Measurements from ENCODE around the gene OPCML. TPM values are rescaled to one million over a fixed set of nuclear protein-coding genes. Genes with fewer than 3 reads are reported as not detected.

OPCML gene
- total RNA-seq, 1 donor from 2014 or later: 0.61 TPM

- H3K27ac Mint-ChIP-seq (ENCODE audit: unreplicated experiment): no peak overlapping the region
- H3K4me1 Mint-ChIP-seq (ENCODE audit: low read depth, unreplicated experiment): no peaks in the 10 kb centered on the region
- H3K27me3 Mint-ChIP-seq (ENCODE audit: unreplicated experiment): peaks cover 3% of the 10 kb centered on the region
- H3K4me3 Mint-ChIP-seq (ENCODE audit: unreplicated experiment): no peak overlapping the region
- H3K36me3 Mint-ChIP-seq (ENCODE audit: unreplicated experiment): peaks cover 8% of the 10 kb centered on the region
- no peak for TF ChIP-seq CTCF (IDR thresholded peaks at IDR 0.05; ENCODE audit: partially characterized antibody, unreplicated experiment)
- H3K9me3 Mint-ChIP-seq (ENCODE audit: unreplicated experiment): peaks cover 2% of the 10 kb centered on the region
- DNase-seq: no peak
Measured at GRCh38 chr11:132728026-132728425, 804.3 kb downstream of the OPCML start.

GRCh38 chr11:132721526-132721925 lies 810.8 kb downstream of the OPCML start:
- H3K27ac Mint-ChIP-seq (ENCODE audit: unreplicated experiment): no peak overlapping the region
- H3K36me3 Mint-ChIP-seq (ENCODE audit: unreplicated experiment): peaks cover 8% of the 10 kb centered on the region
- H3K27me3 Mint-ChIP-seq (ENCODE audit: unreplicated experiment): no peaks in the 10 kb centered on the region
- DNase-seq: no peak
- no peak overlapping the region for H3K4me3 Mint-ChIP-seq (ENCODE audit: unreplicated experiment)
- peaks cover 10% of the 10 kb centered on the region for H3K9me3 Mint-ChIP-seq (ENCODE audit: unreplicated experiment)
- peaks cover 12% of the 10 kb centered on the region for H3K4me1 Mint-ChIP-seq (ENCODE audit: low read depth, unreplicated experiment)
- no peak for TF ChIP-seq CTCF (IDR thresholded peaks at IDR 0.05; ENCODE audit: partially characterized antibody, unreplicated experiment)

GRCh38 chr11:132719684-132720083 lies 812.6 kb downstream of the OPCML start:
- no peak overlapping the region for H3K4me3 Mint-ChIP-seq (ENCODE audit: unreplicated experiment)
- no peaks in the 10 kb centered on the region for H3K36me3 Mint-ChIP-seq (ENCODE audit: unreplicated experiment)
- no peak for TF ChIP-seq CTCF (IDR thresholded peaks at IDR 0.05; ENCODE audit: partially characterized antibody, unreplicated experiment)
- no peaks in the 10 kb centered on the region for H3K27me3 Mint-ChIP-seq (ENCODE audit: unreplicated experiment)
- peaks cover 8% of the 10 kb centered on the region for H3K9me3 Mint-ChIP-seq (ENCODE audit: unreplicated experiment)
- H3K4me1 Mint-ChIP-seq (ENCODE audit: low read depth, unreplicated experiment): peaks cover 12% of the 10 kb centered on the region
- DNase-seq: no peak
- no peak overlapping the region for H3K27ac Mint-ChIP-seq (ENCODE audit: unreplicated experiment)

- no peak for TF ChIP-seq CTCF (IDR thresholded peaks at IDR 0.05; ENCODE audit: partially characterized antibody, unreplicated experiment)
- no peak for DNase-seq
- no peaks in the 10 kb centered on the region for H3K27me3 Mint-ChIP-seq (ENCODE audit: unreplicated experiment)
- H3K9me3 Mint-ChIP-seq (ENCODE audit: unreplicated experiment): peaks cover 8% of the 10 kb centered on the region
- H3K27ac Mint-ChIP-seq (ENCODE audit: unreplicated experiment): no peak overlapping the region
- H3K36me3 Mint-ChIP-seq (ENCODE audit: unreplicated experiment): no peaks in the 10 kb centered on the region
- H3K4me3 Mint-ChIP-seq (ENCODE audit: unreplicated experiment): no peak overlapping the region
- peaks cover 12% of the 10 kb centered on the region for H3K4me1 Mint-ChIP-seq (ENCODE audit: low read depth, unreplicated experiment)
Measured at GRCh38 chr11:132718711-132719671, 813.3 kb downstream of the OPCML start.

- Mint-ChIP-seq H3K9me3 (ENCODE audit: unreplicated experiment) (peaks cover 8% of the 10 kb centered on the region), H3K27me3 (ENCODE audit: unreplicated experiment) (no peaks in the 10 kb centered on the region), H3K27ac (ENCODE audit: unreplicated experiment) (no peak overlapping the region), H3K4me3 (ENCODE audit: unreplicated experiment) (no peak overlapping the region), H3K36me3 (ENCODE audit: unreplicated experiment) (no peaks in the 10 kb centered on the region), H3K4me1 (ENCODE audit: low read depth, unreplicated experiment) (peaks cover 12% of the 10 kb centered on the region)
- no peak for DNase-seq
- no peak for TF ChIP-seq CTCF (IDR thresholded peaks at IDR 0.05; ENCODE audit: partially characterized antibody, unreplicated experiment)
Measured at GRCh38 chr11:132717824-132718223, 814.5 kb downstream of the OPCML start.
